Measurements from ENCODE around the gene CBR3. TPM values are rescaled to one million over a fixed set of nuclear protein-coding genes. Genes with fewer than 3 reads are reported as not detected.
"Not testable (repeated sequence)": the region's sequence is repeated elsewhere in the genome, so short reads cannot be mapped to it uniquely, and the experiment has no call there.

Gene CBR3
- total RNA-seq, 1 donor from 2014 or later: 0.31 TPM

GRCh38 chr21:36096398-36097290 is 38.2 kb upstream of the CBR3 start:
- TF ChIP-seq CTCF (IDR thresholded peaks at IDR 0.05; ENCODE audit: unreplicated experiment): no peak
- peaks cover 11% of the 10 kb centered on the region for H3K9me3 Mint-ChIP-seq

GRCh38 chr21:36097427-36098181 is 37.3 kb upstream of the CBR3 start:
- H3K4me3 Mint-ChIP-seq: no peak overlapping the region
- peaks cover 6% of the 10 kb centered on the region for H3K27me3 Mint-ChIP-seq (ENCODE audit: low read depth)
- DNase-seq (ENCODE audit: low spot score in 2 of 2, unreplicated experiment in 2 of 2): no peak
- H3K36me3 Mint-ChIP-seq: peaks cover 7% of the 10 kb centered on the region
- no peak for TF ChIP-seq CTCF (IDR thresholded peaks at IDR 0.05; ENCODE audit: unreplicated experiment)
- no peak overlapping the region for H3K27ac Mint-ChIP-seq
- peaks cover 15% of the 10 kb centered on the region for H3K9me3 Mint-ChIP-seq
- no peaks in the 10 kb centered on the region for H3K4me1 Mint-ChIP-seq

More at GRCh38 chr21:36096398-36097290, 38.2 kb upstream of the CBR3 start:
- no peak for DNase-seq (ENCODE audit: low spot score in 2 of 2, unreplicated experiment in 2 of 2)
- H3K36me3 Mint-ChIP-seq: peaks cover 7% of the 10 kb centered on the region
- peaks cover 6% of the 10 kb centered on the region for H3K27me3 Mint-ChIP-seq (ENCODE audit: low read depth)
- H3K27ac Mint-ChIP-seq: no peak overlapping the region
- no peaks in the 10 kb centered on the region for H3K4me1 Mint-ChIP-seq
- H3K4me3 Mint-ChIP-seq: no peak overlapping the region

GRCh38 chr21:36098182-36098532 is 36.7 kb upstream of the CBR3 start:
- Mint-ChIP-seq H3K36me3 (peaks cover 8% of the 10 kb centered on the region), H3K4me3 (no peak overlapping the region), H3K9me3 (peaks cover 18% of the 10 kb centered on the region), H3K27ac (no peak overlapping the region), H3K27me3 (ENCODE audit: low read depth) (peaks cover 6% of the 10 kb centered on the region), H3K4me1 (no peaks in the 10 kb centered on the region)
- TF ChIP-seq CTCF (IDR thresholded peaks at IDR 0.05; ENCODE audit: unreplicated experiment): no peak
- DNase-seq (ENCODE audit: low spot score in 2 of 2, unreplicated experiment in 2 of 2): no peak

- no peak for DNase-seq (ENCODE audit: low spot score in 2 of 2, unreplicated experiment in 2 of 2)
- peaks cover 4% of the 10 kb centered on the region for H3K36me3 Mint-ChIP-seq
- peaks cover 17% of the 10 kb centered on the region for H3K9me3 Mint-ChIP-seq
- H3K4me1 Mint-ChIP-seq: no peaks in the 10 kb centered on the region
- no peak for TF ChIP-seq CTCF (IDR thresholded peaks at IDR 0.05; ENCODE audit: unreplicated experiment)
- H3K27ac Mint-ChIP-seq: no peak overlapping the region
- peaks cover 6% of the 10 kb centered on the region for H3K27me3 Mint-ChIP-seq (ENCODE audit: low read depth)
- no peak overlapping the region for H3K4me3 Mint-ChIP-seq
Measured at GRCh38 chr21:36099000-36099399, 35.9 kb upstream of the CBR3 start.

GRCh38 chr21:36099695-36100211 is 35.1 kb upstream of the CBR3 start:
- not testable (repeated sequence) for H3K36me3 Mint-ChIP-seq; H3K4me3 Mint-ChIP-seq; H3K27ac Mint-ChIP-seq; DNase-seq (ENCODE audit: low spot score in 2 of 2, unreplicated experiment in 2 of 2); H3K4me1 Mint-ChIP-seq
- Mint-ChIP-seq H3K27me3 (ENCODE audit: low read depth) (peaks cover 13% of the 10 kb centered on the region), H3K9me3 (peaks cover 21% of the 10 kb centered on the region)
